SH-SY5Y (cell line): ENCODE measurements around the gene ANO7.

ENCODE experiments used
- GATA2 ChIP-seq: IDR thresholded peaks from 2 replicates; pipeline ENCODE4 v1.6.1; 2011; ENCODE audit warnings: mild to moderate bottlenecking, low read depth, low read length
- GATA3 ChIP-seq: IDR thresholded peaks from 2 replicates; pipeline ENCODE4 v1.6.1; 2011; ENCODE audit warnings: low read depth, mild to moderate bottlenecking, low read length, moderate library complexity

DNA sequence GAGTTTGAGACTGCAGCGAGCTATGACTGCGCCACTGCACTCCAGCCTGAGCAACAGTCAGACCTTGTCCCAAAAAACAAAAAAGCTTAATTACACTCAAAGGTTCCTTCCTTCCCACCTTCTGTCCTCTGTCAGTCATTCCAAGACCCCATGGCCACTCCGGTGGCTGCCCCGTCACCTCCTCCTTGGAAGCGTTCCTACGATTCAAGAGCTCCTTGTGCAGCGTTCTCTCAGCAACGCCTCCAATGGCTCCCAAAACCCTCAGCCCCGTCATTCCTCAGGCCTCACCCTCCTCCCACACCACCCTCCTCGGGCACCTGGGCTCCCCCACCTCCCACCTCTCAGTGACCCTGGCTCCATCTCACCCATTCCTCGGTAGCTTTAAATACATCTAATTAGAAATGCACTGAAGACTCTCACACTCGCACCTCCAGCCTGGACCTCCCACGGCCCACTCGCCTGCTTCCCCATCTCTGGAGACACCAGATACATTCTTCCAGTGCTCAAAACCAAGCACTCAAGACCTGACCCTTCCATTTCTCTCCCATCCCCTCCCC, 47.2 kb upstream of the ANO7 start:
- TF ChIP-seq GATA2 (no peak), GATA3 (no peak)
